DMS153 treated with DMSO at 0.1 percent for 48 hours (cell line): ENCODE results near the gene MSH3.
"Not testable (repeated sequence)": the region's sequence is repeated elsewhere in the genome, so short reads cannot be mapped to it uniquely, and the experiment has no call there.

Experiments
- DNase-seq: peaks from one replicate; lab custom pipeline; 2025; ENCODE audit not compliant: unreplicated experiment; lab: John Stamatoyannopoulos, UW

Gene MSH3

DNA sequence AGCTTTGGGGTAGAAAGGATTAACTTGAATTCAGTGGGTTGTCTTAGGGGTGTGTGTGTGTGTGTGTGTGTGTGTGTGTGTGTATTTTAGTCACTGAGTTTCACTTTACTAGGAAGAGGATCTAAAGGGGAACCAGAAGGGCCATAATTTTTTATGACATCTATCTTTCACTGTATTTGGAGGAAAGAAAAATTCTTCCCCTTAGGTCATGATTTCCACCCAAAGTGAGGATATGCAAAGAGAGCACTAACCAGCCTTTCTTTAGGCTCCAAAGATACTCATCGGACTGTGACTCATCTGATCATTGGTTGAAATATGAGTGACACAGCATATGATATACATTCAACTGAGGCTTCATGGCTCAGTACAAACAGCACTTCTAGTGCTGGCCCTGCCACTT lies 230.5 kb downstream of the MSH3 start:
- DNase-seq = no peak

DNA sequence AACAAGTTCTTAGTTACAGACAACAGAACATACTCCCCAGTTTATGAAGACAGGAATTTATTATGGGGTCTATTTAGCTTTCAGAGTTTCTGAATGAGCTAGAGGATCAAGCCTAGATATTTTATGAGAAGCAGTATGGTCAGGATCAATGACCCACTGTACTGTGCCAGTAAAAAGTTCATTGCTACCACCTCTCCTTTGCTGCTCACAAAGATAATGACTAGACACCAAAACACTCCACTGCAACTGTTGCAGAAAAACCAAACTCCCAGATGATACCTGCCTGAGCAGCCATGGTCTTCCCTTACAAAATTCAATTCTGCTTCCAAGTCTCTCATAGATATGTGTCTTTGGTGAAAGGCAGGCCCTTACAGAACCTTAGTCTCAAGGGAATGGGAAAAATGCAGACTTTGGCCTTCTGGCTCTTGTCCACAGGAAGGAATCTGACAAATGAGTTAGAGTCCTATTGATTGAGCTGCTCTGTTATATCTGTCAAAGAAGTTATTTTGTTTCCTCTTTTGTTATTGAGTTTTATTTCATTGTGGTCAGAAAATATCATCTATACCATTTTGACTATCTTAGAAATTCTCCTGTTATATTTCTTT lies 231.0 kb downstream of the MSH3 start:
- DNase-seq = no peak

- no peak for DNase-seq
Measured at GRCh38 chr5:80894083-80894482, 239.6 kb downstream of the MSH3 start.

DNA sequence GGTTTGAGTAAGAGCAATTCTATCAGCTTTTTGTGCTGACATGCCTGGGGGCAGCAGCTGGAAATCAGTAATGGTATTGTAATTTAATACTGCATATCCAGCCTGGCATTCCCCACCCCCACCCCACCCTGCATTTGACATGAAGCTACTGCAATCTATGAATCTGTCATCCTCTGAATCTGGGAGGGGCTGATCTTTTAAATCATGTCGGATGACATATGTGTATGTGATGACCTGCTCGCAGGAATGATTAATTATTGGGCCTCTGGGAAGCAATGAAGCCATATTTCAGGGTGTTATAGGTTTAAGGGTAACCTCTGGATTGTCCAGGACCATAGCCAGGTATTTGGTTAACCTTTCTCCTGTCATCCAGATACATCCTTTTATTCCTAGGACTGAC lies 241.1 kb downstream of the MSH3 start:
- no peak for DNase-seq

GRCh38 chr5:80902624-80903023 lies 248.2 kb downstream of the MSH3 start:
- DNase-seq = not testable (repeated sequence)

DNA sequence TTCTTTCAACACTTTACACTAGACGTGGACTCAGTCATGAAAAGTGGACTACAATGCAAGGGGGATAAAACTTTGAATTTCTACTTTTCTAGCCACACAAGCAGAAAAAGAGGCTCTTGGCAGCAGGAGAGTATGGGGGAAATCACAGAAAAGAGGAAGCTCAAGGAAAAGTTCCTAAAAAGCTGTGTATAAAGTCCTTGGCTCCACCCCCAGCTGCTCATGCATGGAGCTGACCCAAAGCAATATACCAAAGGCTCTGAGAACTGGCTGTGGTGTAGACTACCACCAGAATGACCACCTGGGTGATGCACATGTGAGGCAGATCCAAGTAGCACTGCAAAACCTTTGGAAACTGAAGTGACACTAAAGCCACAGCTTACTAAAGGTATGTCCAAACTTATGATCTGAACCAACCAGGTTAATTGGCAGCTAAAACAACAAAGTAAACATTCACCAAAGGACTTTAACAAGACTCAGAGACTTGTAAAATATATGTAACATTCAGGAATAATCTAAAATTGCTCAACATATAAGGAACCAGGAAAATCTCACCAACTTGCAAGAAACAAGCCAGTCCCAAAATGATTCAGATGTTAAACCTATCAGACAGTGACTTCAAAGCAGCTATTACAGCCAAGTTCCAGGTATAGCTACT lies 250.2 kb downstream of the MSH3 start:
- DNase-seq = no peak

GRCh38 chr5:80905405-80905804 lies 251.0 kb downstream of the MSH3 start:
- DNase-seq = no peak

DNA sequence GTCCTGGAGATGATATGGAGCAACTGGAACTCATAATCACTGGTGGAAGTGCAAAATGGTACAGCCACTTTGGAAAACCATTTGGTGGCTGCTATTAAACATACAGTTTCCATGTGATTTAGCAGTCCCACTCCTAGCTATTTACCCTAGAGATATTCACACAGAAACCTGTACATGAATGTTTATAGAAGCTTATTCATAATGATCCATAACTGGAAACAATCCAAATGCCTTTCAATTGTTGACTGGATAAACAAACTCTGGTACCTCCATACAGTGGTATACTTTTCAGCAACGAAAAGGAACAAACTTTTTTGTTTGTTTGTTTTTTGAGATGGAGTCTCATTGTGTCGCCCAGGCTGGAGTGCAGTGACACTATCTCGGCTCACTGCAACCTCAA lies 258.0 kb downstream of the MSH3 start:
- DNase-seq = no peak

DNA sequence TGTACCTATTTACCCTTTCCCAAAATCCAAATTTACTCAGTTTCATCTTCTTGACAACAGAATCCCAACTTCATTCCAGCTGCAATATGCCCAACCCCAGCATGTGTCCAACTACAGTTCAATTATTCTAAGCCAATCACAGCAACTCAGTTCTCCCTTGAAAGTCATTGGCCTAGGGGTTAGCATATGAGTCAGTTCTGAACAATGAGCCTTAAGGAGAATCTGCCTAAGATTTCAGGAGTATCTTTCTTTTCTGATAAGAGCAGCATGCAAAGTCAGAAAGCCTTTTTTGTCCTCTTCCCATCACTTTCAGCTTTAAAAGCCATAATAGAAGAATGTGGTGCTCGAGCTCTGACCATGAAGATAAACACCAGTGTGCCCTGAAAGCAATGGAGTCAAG lies 261.3 kb downstream of the MSH3 start:
- DNase-seq = no peak

- DNase-seq = no peak
Measured at GRCh38 chr5:80916676-80917075, 262.2 kb downstream of the MSH3 start.

DNA sequence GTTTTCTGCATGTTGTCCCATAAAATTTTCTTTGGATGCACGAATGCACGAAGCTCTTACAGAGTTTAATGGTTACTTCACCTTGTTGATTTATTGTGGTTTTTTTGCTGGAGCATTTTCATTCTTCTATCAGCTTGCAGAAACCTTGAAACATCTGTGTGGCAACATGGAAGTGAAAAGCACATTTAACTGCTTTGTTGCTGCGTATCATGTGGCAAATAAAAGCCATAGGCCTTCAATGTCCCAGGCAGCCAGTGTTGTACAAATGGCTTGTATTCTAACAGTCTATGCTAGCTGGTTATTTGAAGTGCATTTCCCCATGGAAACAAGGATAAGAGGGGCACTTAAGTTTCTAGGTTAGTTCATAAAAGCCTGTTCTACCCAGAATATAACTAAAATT lies 263.2 kb downstream of the MSH3 start:
- DNase-seq = no peak

DNA sequence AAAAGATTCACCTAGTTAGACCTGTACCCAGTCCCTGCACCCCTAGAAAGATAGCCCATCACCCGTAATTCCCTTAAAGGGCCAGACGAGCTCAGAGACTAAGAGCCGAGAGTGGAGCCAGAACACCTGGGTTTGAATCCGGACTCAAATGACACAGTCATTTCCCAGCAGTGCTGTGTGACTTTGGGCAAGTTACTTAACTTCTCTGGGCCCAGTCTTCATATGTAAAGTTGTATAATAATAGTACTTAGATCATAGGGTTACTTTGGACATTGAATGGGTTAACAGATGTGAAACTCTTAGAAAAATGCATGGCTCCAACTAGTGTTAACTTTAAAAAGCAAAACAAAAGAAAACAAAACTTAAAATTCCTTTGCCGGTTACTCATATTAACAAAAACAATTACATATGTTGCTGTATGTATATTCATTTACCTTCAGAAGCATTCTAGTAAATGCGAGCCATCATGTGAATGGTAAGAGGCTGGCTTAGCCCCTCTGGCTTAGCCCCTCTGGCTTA lies 265.3 kb downstream of the MSH3 start:
- DNase-seq = no peak

DNA sequence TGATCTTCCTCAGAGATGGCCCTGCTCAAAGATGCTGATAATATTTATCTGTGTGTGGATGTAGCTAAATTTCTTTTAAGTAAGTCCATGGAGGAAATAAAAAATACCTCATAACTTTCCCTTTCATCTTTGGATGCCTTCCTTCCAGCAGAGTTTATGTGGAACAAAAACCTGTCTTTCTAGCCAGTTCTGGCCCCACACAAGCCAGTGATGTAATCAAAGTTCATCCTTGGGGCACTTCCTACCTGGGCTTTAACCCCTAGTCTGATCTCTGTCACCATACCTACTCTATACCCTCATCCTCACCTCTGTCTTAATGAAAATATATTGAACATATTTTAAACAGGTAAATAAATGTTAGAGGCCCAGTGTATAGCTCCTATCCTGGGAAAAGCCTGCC lies 265.9 kb downstream of the MSH3 start:
- DNase-seq = no peak

DNA sequence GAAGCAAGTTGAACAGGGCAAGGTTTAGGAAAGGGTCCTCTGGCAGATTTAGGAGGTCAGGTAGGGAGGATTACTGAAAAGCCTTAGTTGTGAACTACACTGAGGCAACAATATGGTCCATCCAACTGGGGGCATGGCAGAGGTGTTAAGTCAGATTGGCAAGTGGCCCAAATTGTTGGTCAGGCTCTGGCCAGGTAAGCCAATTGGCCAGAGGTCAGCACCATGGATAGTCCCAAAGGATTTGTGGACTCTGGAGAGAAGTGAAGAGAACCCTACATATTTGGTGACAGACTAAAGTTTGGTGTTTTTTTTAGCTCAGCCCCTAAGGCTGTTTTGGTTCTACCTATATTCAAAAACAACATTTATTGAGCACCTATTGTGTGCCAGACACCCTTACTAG lies 266.6 kb downstream of the MSH3 start:
- DNase-seq = no peak

- DNase-seq = no peak
Measured at GRCh38 chr5:80925931-80926330, 271.5 kb downstream of the MSH3 start.
